DND-41 (cell line): ENCODE results near the gene SEMA3E.

Experiments used
- CTCF ChIP-seq: IDR thresholded peaks from 2 replicates; pipeline ENCODE4 v1.5.1; 2012; ENCODE audit warnings: borderline replicate concordance, low read length, moderate library complexity, mild to moderate bottlenecking; ENCODE audit not compliant: poor library complexity, severe bottlenecking; ENCODE audit errors: extremely low read depth
- EZH2 ChIP-seq: IDR thresholded peaks from 3 replicates; pipeline ENCODE4 v1.6.1; 2012; ENCODE audit warnings: borderline replicate concordance, low read depth, mild to moderate bottlenecking, moderate library complexity, low read length, inconsistent platforms; ENCODE audit not compliant: severe bottlenecking

DNA sequence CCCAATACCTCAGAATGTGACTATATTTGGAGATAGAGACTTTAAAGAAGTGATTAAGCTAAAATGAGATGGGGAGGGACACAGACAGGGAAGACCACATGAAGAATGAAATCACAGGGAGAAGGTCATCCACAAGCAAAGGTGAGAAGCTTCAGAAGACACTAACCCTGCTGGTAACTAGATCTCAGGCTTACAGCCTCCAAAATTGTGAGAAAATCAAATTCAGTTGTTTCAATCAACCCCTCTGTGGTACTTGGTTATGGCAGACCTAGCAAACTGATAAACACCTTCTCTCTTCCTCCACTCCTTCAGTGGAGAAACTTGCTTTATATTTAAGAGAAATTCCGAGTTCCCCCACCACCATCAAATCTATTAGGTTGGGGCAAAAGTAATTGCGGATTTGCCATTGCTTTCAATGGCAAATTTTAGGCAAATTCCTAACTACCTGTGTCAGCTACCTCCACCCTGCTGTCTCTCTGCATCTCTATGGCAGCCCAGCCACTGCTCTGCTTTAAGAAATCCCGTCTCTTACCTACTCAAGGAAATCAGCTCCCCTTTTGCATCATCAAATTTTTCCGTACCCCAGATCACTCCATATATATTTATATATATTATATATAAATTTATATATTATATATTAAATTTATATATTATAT is 38.2 kb downstream of the SEMA3E start:
- TF ChIP-seq CTCF (no peak), EZH2 (no peak)
